Endothelial cell of umbilical vein (primary cell): ENCODE measurements around the gene BHLHE41.

ENCODE experiments used
- FOS ChIP-seq: IDR thresholded peaks from 2 replicates; pipeline ENCODE4 v1.6.1; 2011; ENCODE audit warnings: mild to moderate bottlenecking, low read length, moderate library complexity, borderline replicate concordance; ENCODE audit not compliant: insufficient read depth
- JUN ChIP-seq: IDR thresholded peaks from 2 replicates; pipeline ENCODE4 v1.6.1; 2011; ENCODE audit warnings: borderline replicate concordance, low read depth; ENCODE audit not compliant: insufficient read length, insufficient read depth
- TF ChIP-seq, protein P1 (sequence below), 2 donors: IDR thresholded peaks; 1 replicate in 1 of 2; 2 replicates in 1 of 2; pipeline ENCODE4 v1.5.1; 2011; ENCODE audit warnings: low read length in 2 of 2, mild to moderate bottlenecking in 2 of 2, moderate library complexity in 2 of 2, control low read depth in 1 of 2, inconsistent platforms in 1 of 2, low read depth in 1 of 2; ENCODE audit not compliant: insufficient read depth in 1 of 2; ENCODE audit errors: extremely low read depth in 1 of 2

DNA sequence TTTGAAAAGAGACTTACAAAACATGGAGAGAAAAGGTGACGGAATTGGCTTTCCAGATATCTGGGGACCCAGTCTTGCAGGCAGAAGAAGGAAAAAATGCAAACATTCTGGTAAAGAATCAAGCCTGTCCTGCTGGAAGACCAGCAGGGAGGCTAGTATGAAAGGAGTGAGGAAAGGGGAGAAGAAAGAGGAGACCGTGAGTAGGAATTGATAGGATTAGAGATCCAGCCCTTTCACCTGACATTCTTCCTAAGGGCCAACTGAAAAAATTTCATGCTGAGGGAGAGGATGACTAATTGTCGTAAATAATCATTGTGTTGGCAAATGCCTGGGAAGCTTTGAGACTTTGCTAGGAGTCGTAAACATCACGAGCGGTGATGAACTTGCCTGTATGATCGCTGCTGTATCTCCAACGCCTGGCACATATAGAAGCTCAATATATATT is 12.1 kb downstream of the BHLHE41 start:
- TF ChIP-seq JUN (no peak), FOS (no peak)
- TF ChIP-seq, protein P1, sequence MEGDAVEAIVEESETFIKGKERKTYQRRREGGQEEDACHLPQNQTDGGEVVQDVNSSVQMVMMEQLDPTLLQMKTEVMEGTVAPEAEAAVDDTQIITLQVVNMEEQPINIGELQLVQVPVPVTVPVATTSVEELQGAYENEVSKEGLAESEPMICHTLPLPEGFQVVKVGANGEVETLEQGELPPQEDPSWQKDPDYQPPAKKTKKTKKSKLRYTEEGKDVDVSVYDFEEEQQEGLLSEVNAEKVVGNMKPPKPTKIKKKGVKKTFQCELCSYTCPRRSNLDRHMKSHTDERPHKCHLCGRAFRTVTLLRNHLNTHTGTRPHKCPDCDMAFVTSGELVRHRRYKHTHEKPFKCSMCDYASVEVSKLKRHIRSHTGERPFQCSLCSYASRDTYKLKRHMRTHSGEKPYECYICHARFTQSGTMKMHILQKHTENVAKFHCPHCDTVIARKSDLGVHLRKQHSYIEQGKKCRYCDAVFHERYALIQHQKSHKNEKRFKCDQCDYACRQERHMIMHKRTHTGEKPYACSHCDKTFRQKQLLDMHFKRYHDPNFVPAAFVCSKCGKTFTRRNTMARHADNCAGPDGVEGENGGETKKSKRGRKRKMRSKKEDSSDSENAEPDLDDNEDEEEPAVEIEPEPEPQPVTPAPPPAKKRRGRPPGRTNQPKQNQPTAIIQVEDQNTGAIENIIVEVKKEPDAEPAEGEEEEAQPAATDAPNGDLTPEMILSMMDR (IDR thresholded peaks at IDR 0.05; ENCODE audit: extremely low read depth in 1 of 2, insufficient read depth in 1 of 2, low read depth in 1 of 2, low read length in 2 of 2): no peak
